Ammon's horn (tissue), 1 donor: ENCODE results near the gene FHOD3.
"Not testable (repeated sequence)": the region's sequence is repeated elsewhere in the genome, so short reads cannot be mapped to it uniquely, and the experiment has no call there.

ENCODE experiments used
- DNase-seq: peaks from one replicate; pipeline ENCODE4 v3.0.0-alpha.2; 2016; ENCODE audit warnings: low spot score

Gene FHOD3

GRCh38 chr18:36752929-36753865, 455.7 kb downstream of the FHOD3 start:
- DNase-seq, result peak; percentile 30

GRCh38 chr18:36756242-36756641, 458.7 kb downstream of the FHOD3 start:
- no peak for DNase-seq

- peak; percentile 73 for DNase-seq
Observed at GRCh38 chr18:36757081-36757480, 459.6 kb downstream of the FHOD3 start.

GRCh38 chr18:36757991-36758390, 460.5 kb downstream of the FHOD3 start:
- no peak for DNase-seq

GRCh38 chr18:36758623-36759022, 461.1 kb downstream of the FHOD3 start:
- no peak for DNase-seq

GRCh38 chr18:36759167-36759776, 461.8 kb downstream of the FHOD3 start:
- DNase-seq, result no peak

- no peak for DNase-seq
Observed at GRCh38 chr18:36760598-36760997, 463.1 kb downstream of the FHOD3 start.

- DNase-seq, result no peak
Observed at GRCh38 chr18:36761186-36761698, 463.7 kb downstream of the FHOD3 start.

- no peak for DNase-seq
Observed at GRCh38 chr18:36762074-36762473, 464.6 kb downstream of the FHOD3 start.

GRCh38 chr18:36762965-36763364, 465.5 kb downstream of the FHOD3 start:
- DNase-seq, result not testable (repeated sequence)

GRCh38 chr18:36766836-36767235, 469.3 kb downstream of the FHOD3 start:
- DNase-seq, result no peak

- DNase-seq, result no peak
Observed at GRCh38 chr18:36769172-36769571, 471.7 kb downstream of the FHOD3 start.

GRCh38 chr18:36769611-36770314, 472.2 kb downstream of the FHOD3 start:
- DNase-seq, result no peak

GRCh38 chr18:36770315-36770946, 472.9 kb downstream of the FHOD3 start:
- no peak for DNase-seq

- no peak for DNase-seq
Observed at GRCh38 chr18:36771245-36771644, 473.7 kb downstream of the FHOD3 start.

GRCh38 chr18:36772241-36772723, 474.8 kb downstream of the FHOD3 start:
- no peak for DNase-seq

GRCh38 chr18:36775396-36775795, 477.9 kb downstream of the FHOD3 start:
- no peak for DNase-seq

- DNase-seq, result no peak
Observed at GRCh38 chr18:36776650-36777049, 479.1 kb downstream of the FHOD3 start.

GRCh38 chr18:36777566-36777965, 480.1 kb downstream of the FHOD3 start:
- DNase-seq, result no peak

GRCh38 chr18:36780748-36781147, 483.2 kb downstream of the FHOD3 start:
- no peak for DNase-seq

- DNase-seq, result no peak
Observed at GRCh38 chr18:36782710-36783109, 485.2 kb downstream of the FHOD3 start.

GRCh38 chr18:36783792-36784191, 486.3 kb downstream of the FHOD3 start:
- DNase-seq, result no peak
